Psoas muscle (tissue), 8 donors: Measurements from ENCODE around the gene PPP1R18. TPM values are rescaled to one million over a fixed set of nuclear protein-coding genes. Genes with fewer than 3 reads are reported as not detected.

ENCODE experiments used
- ATAC-seq, 4 donors: fragments of 200-7000 bp; cut with Tn5 transposase; one replicate each; pipeline ENCODE4 v1.9.1; 2020; ENCODE audit warnings: moderate library complexity in 3 of 4, mild to moderate bottlenecking in 2 of 4
- DNase-seq, 2 donors: peaks; one replicate each; pipeline ENCODE4 v3.0.0-alpha.2; 2020
- H3K27ac ChIP-seq: fragments of 200-600 bp; one replicate; pipeline ENCODE4 v1.8.0; 2022
- H3K27me3 ChIP-seq, 3 donors: fragments of 200-600 bp in 1 of 3; one replicate each; pipeline versions ENCODE4 v1.6.1 to v1.8.0; 2013 to 2022; ENCODE audit warnings: low read length in 2 of 3, mild to moderate bottlenecking in 2 of 3, moderate library complexity in 1 of 3; ENCODE audit not compliant: insufficient read depth in 3 of 3
- H3K36me3 ChIP-seq, 2 donors: fragments of 200-600 bp in 1 of 2; one replicate each; pipeline versions ENCODE4 v1.6.1 to v1.8.0; 2013 to 2022; ENCODE audit warnings: low read depth in 1 of 2, mild to moderate bottlenecking in 1 of 2, moderate library complexity in 1 of 2; ENCODE audit not compliant: insufficient read depth in 1 of 2
- H3K4me1 ChIP-seq: fragments of 200-600 bp; one replicate; pipeline ENCODE4 v1.8.0; 2022
- H3K4me3 ChIP-seq: fragments of 200-600 bp; one replicate; pipeline ENCODE4 v1.8.0; 2022; ENCODE audit warnings: mild to moderate bottlenecking
- H3K9me3 ChIP-seq: fragments of 200-600 bp; one replicate; pipeline ENCODE4 v1.8.0; 2022
- CTCF ChIP-seq: fragments of 200-600 bp; IDR thresholded peaks from one replicate; pipeline ENCODE4 v1.8.0; 2022; ENCODE audit warnings: antibody characterized with exemption
- WGBS, 3 donors: extraction: QIAGEN DNeasy Blood & Tissue Kit; methylation state at CpG; one replicate each; pipeline versions ENCODE4 v1.1.6 to v1.1.7; 2013; 5-methylcytosine and 5-hydroxymethylcytosine counted together
- intact Hi-C, 2 donors: fragments of 100-400 bp; cut with DNase I; formaldehyde crosslinking; loops; one replicate each; pipeline versions ENCODE4 v1.11.0 to v1.14.2; 2022
- polyA plus RNA-seq, 3 donors: library from polyadenylated mRNA; stranded (reverse); fragments of 200-250 nt; gene quantifications; one replicate each; pipeline ENCODE4 v1.2.3, GENCODE V29; 2013
- total RNA-seq, 4 donors: library from RNA; stranded (reverse); fragmentation: NEBNext Ultra II Directional in 2 of 4; extraction: Animal tissue kit (Norgen Biotek cat#: 25700) in 2 of 4; gene quantifications; one replicate each; pipeline versions ENCODE4 v1.2.1 to v1.2.4, GENCODE V29; 2021 to 2023
- donor health status: healthy with polysubstance abuse.
- donor health status: DM: no; HTN: no; CAD: no; lungs with moderate emphysema.
- donor health status: Bipolar disorder and iron deficiency.
- donor health status: healthy.
- donor health status: DM: yes; HTN: yes; CAD: no.
- donor health status: DM: no; HTN: no; CAD: no.
- donor health status: DM: no; HTN: no; CAD: no.
- donor health status: DM: yes; HTN: yes; CAD: no.

PPP1R18 gene
- total and polyA plus RNA-seq, 7 donors = 6.7 to 39.7 (median 15.6) TPM

GRCh38 chr6:30687659-30688431 lies 1.4 kb upstream of the PPP1R18 start:
- DNase-seq = peak; percentile 49 to 71
- H3K9me3 ChIP-seq = no peaks in the 10 kb centered on the region
- intact Hi-C loops = loop anchor here in 1 of 2 donors (2.0 to 10.0 kb wide), 2 partner anchors 33 to 397 kb away; partner anchors contain the start of gene TUBB
- TF ChIP-seq CTCF = no peak
- no peaks in the 10 kb centered on the region for H3K27me3 ChIP-seq
- H3K27ac ChIP-seq = peak overlapping the region; percentile 91
- peaks cover 0 to 7% of the 10 kb centered on the region in 2 donors for H3K36me3 ChIP-seq
- ATAC-seq = no peak
- 16 to 18% (median 16%) methylated on average over 21 to 22 of the region's 22 CpGs for WGBS, 3 donors
- peak overlapping the region; percentile 85 for H3K4me3 ChIP-seq
- H3K4me1 ChIP-seq = peaks cover 29% of the 10 kb centered on the region

GRCh38 chr6:30686908-30687658 lies 638 bp upstream of the PPP1R18 start:
- intact Hi-C loops = loop anchor here in 1 of 2 donors (2.0 to 10.0 kb wide), 2 partner anchors 34 to 398 kb away; partner anchors contain the start of gene TUBB
- no peaks in the 10 kb centered on the region for H3K9me3 ChIP-seq
- H3K36me3 ChIP-seq = peaks cover 0 to 7% of the 10 kb centered on the region in 2 donors
- DNase-seq (peak; percentile 97 to 99), ATAC-seq (peak; percentile 77 to 82 (median 80))
- WGBS, 3 donors = 1 to 2% (median 2%) methylated on average over 36 to 52 of the region's 52 CpGs
- H3K4me1 ChIP-seq = peaks cover 35% of the 10 kb centered on the region
- peak overlapping the region; percentile 91 for H3K27ac ChIP-seq
- H3K4me3 ChIP-seq = peak overlapping the region; percentile 85
- H3K27me3 ChIP-seq = no peaks in the 10 kb centered on the region
- no peak for TF ChIP-seq CTCF

GRCh38 chr6:30685157-30686008 lies 1.1 kb downstream of the PPP1R18 start:
- H3K36me3 ChIP-seq = peaks cover 0 to 12% of the 10 kb centered on the region in 2 donors
- H3K9me3 ChIP-seq = no peaks in the 10 kb centered on the region
- peak overlapping the region; percentile 91 for H3K27ac ChIP-seq
- ATAC-seq (no peak), DNase-seq (no peak)
- WGBS, 3 donors = 37 to 55% (median 45%) methylated on average over 29 of the region's 29 CpGs
- no peaks in the 10 kb centered on the region for H3K27me3 ChIP-seq
- H3K4me3 ChIP-seq = peak overlapping the region; percentile 85
- no peak for TF ChIP-seq CTCF
- peaks cover 35% of the 10 kb centered on the region for H3K4me1 ChIP-seq
- intact Hi-C loops = loop anchor here in 1 of 2 donors (2.0 to 10.0 kb wide), 2 partner anchors 35 to 399 kb away; partner anchors contain the start of gene TUBB

- Histone ChIP-seq H3K27ac (peak overlapping the region; percentile 91), H3K36me3 (peaks cover 0 to 17% of the 10 kb centered on the region in 2 donors), H3K9me3 (no peaks in the 10 kb centered on the region), H3K4me3 (peak overlapping the region; percentile 85), H3K27me3 (no peaks in the 10 kb centered on the region), H3K4me1 (peaks cover 27% of the 10 kb centered on the region)
- ATAC-seq (no peak), DNase-seq (peak; percentile 53 to 77)
- TF ChIP-seq CTCF = no peak
- intact Hi-C loops = loop anchor here in 1 of 2 donors (10.0 kb wide), 1 partner anchor 400 kb away; no protein-coding TSS in a partner anchor
- 42 to 46% (median 45%) methylated on average over 19 to 21 of the region's 21 CpGs for WGBS, 3 donors
Observed at GRCh38 chr6:30684386-30685156, 1.9 kb downstream of the PPP1R18 start.
